LNCaP clone FGC (cell line): Measurements from ENCODE around the gene ERVK3-1.
A peak's percentile ranks its signal among the peaks of the same experiment; 100 is the strongest.

Source experiments
- DNase-seq: peaks from one replicate; pipeline ENCODE4 v3.0.0-alpha.2; 2011; ENCODE audit warnings: low read depth
- H3K4me3 ChIP-seq: 2 replicates; pipeline ENCODE4 v1.5.1; 2011; ENCODE audit warnings: mild to moderate bottlenecking, low read depth, low read length, control low read depth
- CTCF ChIP-seq: IDR thresholded peaks from 2 replicates; pipeline ENCODE4 v1.5.1; 2012; ENCODE audit warnings: mild to moderate bottlenecking; ENCODE audit not compliant: control insufficient read depth, insufficient read depth; ENCODE audit errors: extremely low read depth

ERVK3-1 gene

GRCh38 chr19:58274771-58275201, 30.4 kb upstream of the ERVK3-1 start:
- H3K4me3 ChIP-seq, result no peak overlapping the region
- no peak for TF ChIP-seq CTCF
- DNase-seq, result no peak

GRCh38 chr19:58275564-58275963, 29.6 kb upstream of the ERVK3-1 start:
- DNase-seq, result no peak
- H3K4me3 ChIP-seq, result no peak overlapping the region
- TF ChIP-seq CTCF, result no peak

- DNase-seq, result no peak
- H3K4me3 ChIP-seq, result no peak overlapping the region
- TF ChIP-seq CTCF, result no peak
These were observed 28.0 kb upstream of the ERVK3-1 start for GRCh38 chr19:58277197-58277596.

GRCh38 chr19:58277748-58278540, 27.2 kb upstream of the ERVK3-1 start:
- DNase-seq, result no peak
- H3K4me3 ChIP-seq, result peak overlapping the region; percentile 95
- no peak for TF ChIP-seq CTCF

GRCh38 chr19:58278541-58279041, 26.6 kb upstream of the ERVK3-1 start, which contains the start of gene ZNF8:
Gene ZNF8, plus strand, starts transcription at chr19:58278955. Its CDS starts 127 bp downstream, at chr19:58279082.
- peak within 1 kb of the TSS; percentile 95 for H3K4me3 ChIP-seq
- peak; percentile 76 for DNase-seq
- TF ChIP-seq CTCF, result no peak

GRCh38 chr19:58279042-58279924, 25.9 kb upstream of the ERVK3-1 start:
- no peak for DNase-seq
- no peak for TF ChIP-seq CTCF
- peak overlapping the region; percentile 95 for H3K4me3 ChIP-seq
